Keratinocyte (primary cell): Measurements from ENCODE around the gene DHX35. TPM values are rescaled to one million over a fixed set of nuclear protein-coding genes. Genes with fewer than 3 reads are reported as not detected.

Experiments
- DNase-seq: peaks from one replicate; pipeline ENCODE4 v3.0.0-alpha.2; 2011; ENCODE audit warnings: low read depth, missing footprints, low spot score
- FAIRE-seq: peaks from 2 replicates; lab custom pipeline; 2011; peaks lifted over from hg19 to GRCh38; lab: Jason Lieb, UNC
- H2AFZ ChIP-seq: 2 replicates; pipeline ENCODE4 v1.6.0; 2012; ENCODE audit warnings: low read length, control low read depth, inconsistent platforms; ENCODE audit not compliant: control insufficient read depth
- H3K27ac ChIP-seq: 2 replicates; pipeline ENCODE4 v1.5.1; 2011; ENCODE audit warnings: low read length; ENCODE audit not compliant: control insufficient read depth, insufficient read depth
- H3K27me3 ChIP-seq: 3 replicates; pipeline ENCODE4 v1.6.0; 2011; ENCODE audit warnings: low read length; ENCODE audit not compliant: control insufficient read depth, insufficient read depth; ENCODE audit errors: extremely low read depth
- H3K36me3 ChIP-seq, 2 experiments: 2 replicates in 1 of 2; 3 replicates in 1 of 2; pipeline ENCODE4 v1.5.1; 2011; ENCODE audit warnings: low read length in 2 of 2, mild to moderate bottlenecking in 1 of 2; ENCODE audit not compliant: control insufficient read depth in 2 of 2, insufficient read depth in 2 of 2; ENCODE audit errors: extremely low read depth in 1 of 2
- H3K4me1 ChIP-seq: 3 replicates; pipeline ENCODE4 v1.5.1; 2011; ENCODE audit warnings: low read length; ENCODE audit not compliant: control insufficient read depth, insufficient read depth; ENCODE audit errors: extremely low read depth
- H3K4me2 ChIP-seq: 3 replicates; pipeline ENCODE4 v1.6.0; 2011; ENCODE audit warnings: low read depth, low read length; ENCODE audit not compliant: control insufficient read depth, insufficient read depth; ENCODE audit errors: extremely low read depth
- H3K4me3 ChIP-seq, 3 experiments: fragments of 200-600 bp in 1 of 3; sonication (generic) in 1 of 3; 2 replicates in 2 of 3; 3 replicates in 1 of 3; pipeline ENCODE4 v1.5.1; 2011 to 2016; ENCODE audit warnings: low read length in 3 of 3, mild to moderate bottlenecking in 3 of 3, control low read depth in 2 of 3, inconsistent platforms in 1 of 3, low read depth in 1 of 3, mixed read lengths in 1 of 3, mixed run types in 1 of 3, moderate library complexity in 1 of 3; ENCODE audit not compliant: control insufficient read depth in 2 of 3, insufficient read depth in 2 of 3; ENCODE audit errors: extremely low read depth in 1 of 3
- H3K79me2 ChIP-seq: 2 replicates; pipeline ENCODE4 v1.6.0; 2012; ENCODE audit warnings: low read length; ENCODE audit not compliant: control insufficient read depth, insufficient read depth
- H3K9ac ChIP-seq: 3 replicates; pipeline ENCODE4 v1.6.0; 2011; ENCODE audit warnings: low read length; ENCODE audit not compliant: control insufficient read depth, insufficient read depth; ENCODE audit errors: extremely low read depth
- H3K9me1 ChIP-seq: 3 replicates; pipeline ENCODE4 v1.6.0; 2011; ENCODE audit warnings: low read length; ENCODE audit not compliant: control insufficient read depth, insufficient read depth; ENCODE audit errors: extremely low read depth
- H3K9me3 ChIP-seq: 2 replicates; pipeline ENCODE4 v1.5.1; 2012; ENCODE audit warnings: low read depth, low read length; ENCODE audit not compliant: control insufficient read depth
- H4K20me1 ChIP-seq: 3 replicates; pipeline ENCODE4 v1.6.0; 2011; ENCODE audit warnings: low read length; ENCODE audit not compliant: control insufficient read depth, insufficient read depth; ENCODE audit errors: extremely low read depth
- EZH2 ChIP-seq: IDR thresholded peaks from one replicate; pipeline ENCODE4 v1.6.1; 2012; ENCODE audit warnings: inconsistent platforms, mild to moderate bottlenecking, low read length, moderate library complexity
- dilution Hi-C: fragments of 300-500 bp; cut with MboI; formaldehyde crosslinking; loops from one replicate; pipeline ENCODE4 v1.7.0; 2020; ENCODE audit warnings: low sequenced_read_pairs; ENCODE audit not compliant: extremely low pct_ligation_motif_present
- polyA plus RNA-seq, 5 experiments: library from polyadenylated mRNA; depleted of rRNA in 3 of 5; stranded (reverse) in 3 of 5; stranded (forward) in 1 of 5; unstranded in 1 of 5; fragments of >200 nt; gene quantifications; 1 replicate in 1 of 5; 2 replicates in 3 of 5; 3 replicates in 1 of 5; pipeline versions ENCODE4 v1.2.1 to v1.2.3, GENCODE V29; 2011 to 2012; ENCODE audit warnings: missing spikeins in 2 of 5, low read depth in 1 of 5, low replicate concordance in 1 of 5
- TF ChIP-seq, protein P1 (sequence below), 3 experiments: IDR thresholded peaks in 1 of 3; conservative IDR thresholded peaks in 1 of 3; optimal IDR thresholded peaks in 1 of 3; 2 replicates in 2 of 3; 3 replicates in 1 of 3; pipeline versions ENCODE3 to v1.5.1; 2011; ENCODE audit warnings: low read length in 3 of 3, mild to moderate bottlenecking in 3 of 3, moderate library complexity in 2 of 3, control low read depth in 1 of 3, inconsistent platforms in 1 of 3; ENCODE audit not compliant: insufficient read depth in 2 of 3; ENCODE audit errors: extremely low read depth in 1 of 3

The DHX35 gene
- polyA plus RNA-seq, 1 donor (not counting 4 experiments of a cell fraction or from before 2014, with no cell fraction given): 9.8 TPM

DNA sequence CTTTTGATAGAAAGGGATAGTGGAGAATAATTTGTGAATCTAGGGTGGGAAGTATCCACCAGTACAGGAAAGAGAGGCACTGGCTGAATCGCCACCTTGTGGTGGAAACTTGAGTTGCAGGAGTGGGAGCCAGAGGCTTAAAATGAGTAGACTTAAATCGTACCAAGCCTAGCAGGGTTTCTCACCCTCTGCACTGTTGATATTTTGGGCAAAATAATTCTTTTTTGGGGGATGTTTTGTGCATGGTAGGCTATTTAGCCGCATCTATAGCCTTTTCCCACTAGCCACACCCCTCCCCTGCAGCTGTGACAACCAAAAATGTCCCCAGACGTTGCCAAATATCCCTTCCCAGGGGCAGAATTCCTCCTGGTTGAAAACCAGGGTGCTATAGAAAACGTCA lies 119.1 kb downstream of the DHX35 start:
- FAIRE-seq (peak; percentile 86), DNase-seq (no peak)
- H3K9ac ChIP-seq: no peak overlapping the region
- no peaks in the 10 kb centered on the region for H3K36me3 ChIP-seq
- no peak overlapping the region for H2AFZ ChIP-seq
- no peak overlapping the region for H3K4me2 ChIP-seq
- no peaks in the 10 kb centered on the region for H4K20me1 ChIP-seq
- H3K9me1 ChIP-seq: no peaks in the 10 kb centered on the region
- H3K27me3 ChIP-seq: no peaks in the 10 kb centered on the region
- dilution Hi-C loops: no loop called here
- no peak overlapping the region for H3K4me3 ChIP-seq
- no peak for TF ChIP-seq EZH2
- TF ChIP-seq, protein P1, sequence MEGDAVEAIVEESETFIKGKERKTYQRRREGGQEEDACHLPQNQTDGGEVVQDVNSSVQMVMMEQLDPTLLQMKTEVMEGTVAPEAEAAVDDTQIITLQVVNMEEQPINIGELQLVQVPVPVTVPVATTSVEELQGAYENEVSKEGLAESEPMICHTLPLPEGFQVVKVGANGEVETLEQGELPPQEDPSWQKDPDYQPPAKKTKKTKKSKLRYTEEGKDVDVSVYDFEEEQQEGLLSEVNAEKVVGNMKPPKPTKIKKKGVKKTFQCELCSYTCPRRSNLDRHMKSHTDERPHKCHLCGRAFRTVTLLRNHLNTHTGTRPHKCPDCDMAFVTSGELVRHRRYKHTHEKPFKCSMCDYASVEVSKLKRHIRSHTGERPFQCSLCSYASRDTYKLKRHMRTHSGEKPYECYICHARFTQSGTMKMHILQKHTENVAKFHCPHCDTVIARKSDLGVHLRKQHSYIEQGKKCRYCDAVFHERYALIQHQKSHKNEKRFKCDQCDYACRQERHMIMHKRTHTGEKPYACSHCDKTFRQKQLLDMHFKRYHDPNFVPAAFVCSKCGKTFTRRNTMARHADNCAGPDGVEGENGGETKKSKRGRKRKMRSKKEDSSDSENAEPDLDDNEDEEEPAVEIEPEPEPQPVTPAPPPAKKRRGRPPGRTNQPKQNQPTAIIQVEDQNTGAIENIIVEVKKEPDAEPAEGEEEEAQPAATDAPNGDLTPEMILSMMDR (optimal IDR thresholded peaks at IDR 0.05 in 1 of 3, IDR thresholded peaks at IDR 0.05 in 1 of 3, conservative IDR thresholded peaks at IDR 0.05 in 1 of 3; ENCODE audit: extremely low read depth in 1 of 3, insufficient read depth in 2 of 3, low read length in 3 of 3): peak; percentile 84 to 91 (median 86)
- no peak overlapping the region for H3K27ac ChIP-seq
- no peaks in the 10 kb centered on the region for H3K4me1 ChIP-seq
- H3K9me3 ChIP-seq: no peaks in the 10 kb centered on the region
- no peaks in the 10 kb centered on the region for H3K79me2 ChIP-seq

DNA sequence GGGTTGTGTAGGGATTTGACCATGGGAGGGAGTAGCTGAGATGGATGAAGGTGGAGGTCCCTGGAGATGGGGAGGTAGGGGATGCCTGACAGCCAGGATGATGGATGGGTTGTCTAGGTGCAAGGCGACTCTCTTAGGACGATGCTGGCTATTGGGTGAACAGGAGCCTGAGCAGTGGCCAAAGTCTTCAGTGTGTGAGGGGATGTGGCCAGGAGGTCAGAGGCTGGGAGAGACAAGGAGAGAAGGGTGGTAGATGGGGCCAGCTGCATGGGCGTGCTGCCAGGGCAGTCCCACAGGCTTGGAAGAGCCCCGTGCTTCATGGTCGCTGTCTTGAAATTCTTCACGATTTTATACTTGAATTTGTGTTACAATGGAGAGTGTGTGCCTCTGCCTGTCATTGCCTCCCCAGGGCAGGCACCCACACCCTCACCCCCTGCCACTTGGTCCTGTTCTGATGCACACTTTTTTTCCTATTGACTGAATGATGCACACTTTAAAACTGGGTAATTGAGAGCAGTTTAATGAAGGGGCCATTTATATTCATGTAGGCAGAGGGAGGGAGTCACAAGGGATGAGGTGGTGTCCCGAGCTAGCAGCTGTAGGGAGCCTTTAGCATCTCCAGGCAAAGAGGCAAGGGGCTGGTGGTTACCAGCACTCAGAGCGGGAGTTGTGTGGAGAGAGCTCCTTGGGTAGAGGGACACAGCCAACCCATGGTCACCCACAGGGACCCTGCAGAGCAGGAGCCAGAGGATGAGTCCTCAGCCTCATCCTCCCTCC lies 120.7 kb downstream of the DHX35 start:
- FAIRE-seq (no peak), DNase-seq (no peak)
- no peaks in the 10 kb centered on the region for H3K9me3 ChIP-seq
- no peaks in the 10 kb centered on the region for H3K4me1 ChIP-seq
- no peaks in the 10 kb centered on the region for H3K79me2 ChIP-seq
- TF ChIP-seq, protein P1 (optimal IDR thresholded peaks at IDR 0.05 in 1 of 3, IDR thresholded peaks at IDR 0.05 in 1 of 3, conservative IDR thresholded peaks at IDR 0.05 in 1 of 3; ENCODE audit: extremely low read depth in 1 of 3, insufficient read depth in 2 of 3, low read length in 3 of 3): no peak
- no peak for TF ChIP-seq EZH2
- H3K9me1 ChIP-seq: no peaks in the 10 kb centered on the region
- no peak overlapping the region for H3K27ac ChIP-seq
- no peaks in the 10 kb centered on the region for H3K27me3 ChIP-seq
- no peaks in the 10 kb centered on the region for H4K20me1 ChIP-seq
- no peak overlapping the region for H2AFZ ChIP-seq
- no peak overlapping the region for H3K4me2 ChIP-seq
- no peak overlapping the region for H3K9ac ChIP-seq
- H3K4me3 ChIP-seq: no peak overlapping the region
- dilution Hi-C loops: no loop called here
- no peaks in the 10 kb centered on the region for H3K36me3 ChIP-seq
